Measurements from ENCODE around the gene IGF2. TPM values are rescaled to one million over a fixed set of nuclear protein-coding genes. Genes with fewer than 3 reads are reported as not detected.
A peak's percentile ranks its signal among the peaks of the same experiment; 100 is the strongest.

The IGF2 gene
- total and polyA plus RNA-seq, 8 donors = 3.8 to 164 (median 10.8) TPM

- H3K4me3 ChIP-seq = no peak overlapping the region
- intact Hi-C loops (cut with DNase I; ENCODE audit: low total_unique reads) = no loop called here
- H3K27me3 ChIP-seq = peaks cover 5 to 93% (median 49%) of the 10 kb centered on the region in 3 donors
- H3K9me3 ChIP-seq = no peaks in the 10 kb centered on the region
- H3K4me1 ChIP-seq = peaks cover 10 to 19% (median 18%) of the 10 kb centered on the region in 4 donors
- WGBS, 5 donors = 55 to 73% (median 65%) methylated on average over 16 to 33 of the region's 33 CpGs
- no peak for TF ChIP-seq POLR2AphosphoS5 (IDR thresholded peaks at IDR 0.05)
- TF ChIP-seq POLR2A (IDR thresholded peaks at IDR 0.05) = no peak
- TF ChIP-seq, protein P1, sequence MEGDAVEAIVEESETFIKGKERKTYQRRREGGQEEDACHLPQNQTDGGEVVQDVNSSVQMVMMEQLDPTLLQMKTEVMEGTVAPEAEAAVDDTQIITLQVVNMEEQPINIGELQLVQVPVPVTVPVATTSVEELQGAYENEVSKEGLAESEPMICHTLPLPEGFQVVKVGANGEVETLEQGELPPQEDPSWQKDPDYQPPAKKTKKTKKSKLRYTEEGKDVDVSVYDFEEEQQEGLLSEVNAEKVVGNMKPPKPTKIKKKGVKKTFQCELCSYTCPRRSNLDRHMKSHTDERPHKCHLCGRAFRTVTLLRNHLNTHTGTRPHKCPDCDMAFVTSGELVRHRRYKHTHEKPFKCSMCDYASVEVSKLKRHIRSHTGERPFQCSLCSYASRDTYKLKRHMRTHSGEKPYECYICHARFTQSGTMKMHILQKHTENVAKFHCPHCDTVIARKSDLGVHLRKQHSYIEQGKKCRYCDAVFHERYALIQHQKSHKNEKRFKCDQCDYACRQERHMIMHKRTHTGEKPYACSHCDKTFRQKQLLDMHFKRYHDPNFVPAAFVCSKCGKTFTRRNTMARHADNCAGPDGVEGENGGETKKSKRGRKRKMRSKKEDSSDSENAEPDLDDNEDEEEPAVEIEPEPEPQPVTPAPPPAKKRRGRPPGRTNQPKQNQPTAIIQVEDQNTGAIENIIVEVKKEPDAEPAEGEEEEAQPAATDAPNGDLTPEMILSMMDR (IDR thresholded peaks at IDR 0.05) = no peak
- no peak for TF ChIP-seq EP300 (IDR thresholded peaks at IDR 0.05)
- H3K36me3 ChIP-seq = no peaks in the 10 kb centered on the region
- no peak for DNase-seq
- H3K27ac ChIP-seq = no peak overlapping the region
Observed at GRCh38 chr11:2133241-2134021, 5.8 kb downstream of the IGF2 start.

GRCh38 chr11:2132874-2133240 lies 6.3 kb downstream of the IGF2 start:
- intact Hi-C loops (cut with DNase I; ENCODE audit: low total_unique reads) = no loop called here
- no peaks in the 10 kb centered on the region for H3K36me3 ChIP-seq

GRCh38 chr11:2132246-2132645 lies 6.9 kb downstream of the IGF2 start:
- Histone ChIP-seq H3K36me3 (no peaks in the 10 kb centered on the region), H3K4me3 (no peak overlapping the region), H3K27me3 (peaks cover 0 to 92% (median 37%) of the 10 kb centered on the region in 3 donors), H3K4me1 (peaks cover 0 to 7% (median 6%) of the 10 kb centered on the region in 4 donors), H3K9me3 (no peaks in the 10 kb centered on the region), H3K27ac (no peak overlapping the region)
- WGBS, 5 donors = 70 to 79% (median 76%) methylated on average over 6 of the region's 6 CpGs
- TF ChIP-seq, protein P1 (IDR thresholded peaks at IDR 0.05) = no peak
- no peak for TF ChIP-seq POLR2AphosphoS5 (IDR thresholded peaks at IDR 0.05)
- no peak for TF ChIP-seq POLR2A (IDR thresholded peaks at IDR 0.05)
- no peak for TF ChIP-seq EP300 (IDR thresholded peaks at IDR 0.05)
- no peak for DNase-seq
- intact Hi-C loops (cut with DNase I; ENCODE audit: low total_unique reads) = no loop called here

More at GRCh38 chr11:2132874-2133240, 6.3 kb downstream of the IGF2 start:
- peaks cover 5 to 93% (median 43%) of the 10 kb centered on the region in 3 donors for H3K27me3 ChIP-seq
- DNase-seq = no peak
- TF ChIP-seq POLR2A (IDR thresholded peaks at IDR 0.05) = no peak
- H3K4me1 ChIP-seq = peaks cover 6 to 13% (median 12%) of the 10 kb centered on the region in 4 donors
- WGBS, 5 donors = 36 to 60% (median 47%) methylated on average over 8 to 24 of the region's 24 CpGs
- H3K27ac ChIP-seq = no peak overlapping the region
- no peaks in the 10 kb centered on the region for H3K9me3 ChIP-seq
- no peak overlapping the region for H3K4me3 ChIP-seq

- peak in 1 of 2 donors; percentile 6 for DNase-seq
- H3K27me3 ChIP-seq = peaks cover 0 to 85% (median 31%) of the 10 kb centered on the region in 3 donors
- H3K36me3 ChIP-seq = no peaks in the 10 kb centered on the region
Observed at GRCh38 chr11:2131371-2132236, 7.6 kb downstream of the IGF2 start.

More at GRCh38 chr11:2131371-2132236, 7.6 kb downstream of the IGF2 start:
- H3K27ac ChIP-seq = no peak overlapping the region
- peaks cover 0 to under 1% (median under 1%) of the 10 kb centered on the region in 4 donors for H3K4me1 ChIP-seq
- no peak overlapping the region for H3K4me3 ChIP-seq
- no peaks in the 10 kb centered on the region for H3K9me3 ChIP-seq
- intact Hi-C loops (cut with DNase I; ENCODE audit: low total_unique reads) = no loop called here
- 84 to 93% (median 86%) methylated on average over 25 to 28 of the region's 28 CpGs for WGBS, 5 donors
- TF ChIP-seq EP300 (IDR thresholded peaks at IDR 0.05) (no peak), POLR2A (IDR thresholded peaks at IDR 0.05) (no peak), POLR2AphosphoS5 (IDR thresholded peaks at IDR 0.05) (no peak)
- TF ChIP-seq, protein P1 (IDR thresholded peaks at IDR 0.05) = no peak
